H9 (cell line): ENCODE measurements around the gene RPS6KB2. TPM values are rescaled to one million over a fixed set of nuclear protein-coding genes. Genes with fewer than 3 reads are reported as not detected.

Experiments used
- DNase-seq: peaks from one replicate; pipeline ENCODE4 v3.0.0-alpha.2; 2017
- H2AFZ ChIP-seq: one replicate; pipeline ENCODE4 v1.6.1; 2013; ENCODE audit warnings: mild to moderate bottlenecking, low read length, control low read depth, moderate library complexity
- H2AK5ac ChIP-seq: 2 replicates; pipeline ENCODE4 v1.6.1; 2013; ENCODE audit warnings: low read length, control low read depth, mixed read lengths; ENCODE audit not compliant: insufficient read length
- H2BK120ac ChIP-seq: one replicate; pipeline ENCODE4 v1.6.1; 2013; ENCODE audit warnings: low read depth, mild to moderate bottlenecking, low read length, control low read depth, inconsistent platforms; ENCODE audit not compliant: poor library complexity, severe bottlenecking
- H2BK12ac ChIP-seq: 2 replicates; pipeline ENCODE4 v1.6.1; 2013; ENCODE audit warnings: low read length, control low read depth, mixed read lengths, low read depth; ENCODE audit not compliant: insufficient read length
- H2BK15ac ChIP-seq: 2 replicates; pipeline ENCODE4 v1.6.1; 2013; ENCODE audit warnings: low read depth, low read length, control low read depth
- H2BK20ac ChIP-seq: one replicate; pipeline ENCODE4 v1.6.1; 2013; ENCODE audit warnings: low read depth, mild to moderate bottlenecking, low read length, control low read depth, inconsistent platforms; ENCODE audit not compliant: poor library complexity, severe bottlenecking
- H2BK5ac ChIP-seq: 2 replicates; pipeline ENCODE4 v1.6.1; 2013; ENCODE audit warnings: low read length, control low read depth, mixed read lengths; ENCODE audit not compliant: insufficient read length
- H3K14ac ChIP-seq: 2 replicates; pipeline ENCODE4 v1.6.1; 2013; ENCODE audit warnings: low read length, control low read depth; ENCODE audit not compliant: insufficient read depth
- H3K18ac ChIP-seq: 2 replicates; pipeline ENCODE4 v1.6.1; 2013; ENCODE audit warnings: low read depth, mild to moderate bottlenecking, mixed read lengths, low read length, control low read depth; ENCODE audit not compliant: insufficient read length
- H3K23ac ChIP-seq: 2 replicates; pipeline ENCODE4 v1.6.1; 2013; ENCODE audit warnings: low read length, control low read depth, mixed read lengths, low read depth; ENCODE audit not compliant: insufficient read length
- H3K23me2 ChIP-seq: 2 replicates; pipeline ENCODE4 v1.6.1; 2013; ENCODE audit warnings: low read depth, mild to moderate bottlenecking, mixed read lengths, low read length, control low read depth; ENCODE audit not compliant: insufficient read length, poor library complexity, severe bottlenecking
- H3K27ac ChIP-seq: 2 replicates; pipeline ENCODE4 v1.5.1; 2013; ENCODE audit warnings: low read length, control low read depth, mixed read lengths, low read depth; ENCODE audit not compliant: insufficient read length
- H3K27me3 ChIP-seq: 2 replicates; pipeline ENCODE4 v1.6.1; 2013; ENCODE audit warnings: low read length, control low read depth, inconsistent platforms; ENCODE audit not compliant: insufficient read depth
- H3K4ac ChIP-seq: 2 replicates; pipeline ENCODE4 v1.6.1; 2013; ENCODE audit warnings: low read depth, mild to moderate bottlenecking, control low read depth, inconsistent platforms, low read length, moderate library complexity
- H3K4me1 ChIP-seq: 2 replicates; pipeline ENCODE4 v1.6.1; 2013; ENCODE audit warnings: low read length, control low read depth, inconsistent platforms; ENCODE audit not compliant: insufficient read depth
- H3K4me2 ChIP-seq: 2 replicates; pipeline ENCODE4 v1.6.1; 2013; ENCODE audit warnings: low read length, control low read depth, mixed read lengths; ENCODE audit not compliant: insufficient read length, insufficient read depth
- H3K56ac ChIP-seq: 2 replicates; pipeline ENCODE4 v1.6.1; 2013; ENCODE audit warnings: low read depth, mild to moderate bottlenecking, mixed read lengths, low read length, control low read depth; ENCODE audit not compliant: insufficient read length
- H3K79me1 ChIP-seq: 2 replicates; pipeline ENCODE4 v1.6.1; 2013; ENCODE audit warnings: low read depth, mild to moderate bottlenecking, moderate library complexity, low read length, control low read depth, inconsistent platforms; ENCODE audit not compliant: insufficient read depth, poor library complexity, severe bottlenecking
- H3K79me2 ChIP-seq: 2 replicates; pipeline ENCODE4 v1.6.1; 2013; ENCODE audit warnings: low read length, control low read depth, inconsistent platforms; ENCODE audit not compliant: insufficient read depth
- H3K9ac ChIP-seq: 2 replicates; pipeline ENCODE4 v1.6.1; 2013; ENCODE audit warnings: low read length, control low read depth, mixed read lengths; ENCODE audit not compliant: insufficient read length; ENCODE audit errors: extremely low read depth
- H3K9me3 ChIP-seq: one replicate; pipeline ENCODE4 v1.6.1; 2013; ENCODE audit warnings: low read depth, low read length, inconsistent platforms; ENCODE audit not compliant: control insufficient read depth
- H3T11ph ChIP-seq: one replicate; pipeline ENCODE4 v1.6.1; 2013; ENCODE audit warnings: mild to moderate bottlenecking, low read length, control low read depth, inconsistent platforms
- H4K20me1 ChIP-seq: one replicate; pipeline ENCODE4 v1.6.1; 2013; ENCODE audit not compliant: control insufficient read depth, insufficient read length, insufficient read depth
- H4K5ac ChIP-seq: 2 replicates; pipeline ENCODE4 v1.6.1; 2013; ENCODE audit warnings: low read depth, mild to moderate bottlenecking, mixed read lengths, low read length, control low read depth; ENCODE audit not compliant: insufficient read length
- H4K8ac ChIP-seq: replicated peaks from 2 replicates; pipeline ENCODE4 v1.6.1; 2013; ENCODE audit warnings: low read length, control low read depth, mixed read lengths, low read depth; ENCODE audit not compliant: insufficient read length
- H4K91ac ChIP-seq: 2 replicates; pipeline ENCODE4 v1.6.1; 2013; ENCODE audit warnings: low read depth, mild to moderate bottlenecking, moderate library complexity, mixed read lengths, low read length, control low read depth; ENCODE audit not compliant: insufficient read length
- H3K27ac Mint-ChIP-seq, 3 experiments: 2 replicates in 2 of 3; 3 replicates in 1 of 3; pipeline ENCODE4 v1.8.0; 2020 to 2021; ENCODE audit warnings: mixed read lengths in 3 of 3, mild to moderate bottlenecking in 1 of 3, moderate library complexity in 1 of 3
- H3K27me3 Mint-ChIP-seq: 2 replicates; pipeline ENCODE4 v1.8.0; 2021; ENCODE audit warnings: low read depth, mild to moderate bottlenecking, moderate library complexity, mixed read lengths
- H3K36me3 Mint-ChIP-seq, 3 experiments: 2 replicates in 2 of 3; 3 replicates in 1 of 3; pipeline ENCODE4 v1.8.0; 2020 to 2021; ENCODE audit warnings: low read depth in 3 of 3, mixed read lengths in 3 of 3; ENCODE audit not compliant: insufficient read depth in 1 of 3
- H3K4me1 Mint-ChIP-seq, 2 experiments: 2 replicates each; pipeline ENCODE4 v1.8.0; 2020; ENCODE audit warnings: mixed read lengths in 2 of 2
- H3K4me3 Mint-ChIP-seq, 2 experiments: 2 replicates in 1 of 2; 3 replicates in 1 of 2; pipeline ENCODE4 v1.8.0; 2020 to 2021; ENCODE audit warnings: mild to moderate bottlenecking in 2 of 2, mixed read lengths in 2 of 2, moderate library complexity in 1 of 2
- H3K9me3 Mint-ChIP-seq, 2 experiments: 2 replicates in 1 of 2; 3 replicates in 1 of 2; pipeline ENCODE4 v1.8.0; 2020; ENCODE audit warnings: mild to moderate bottlenecking in 2 of 2, mixed read lengths in 2 of 2, moderate library complexity in 1 of 2
- CTCF ChIP-seq: fragments of 200-600 bp; sonication (generic); conservative IDR thresholded peaks from 3 replicates; pipeline ENCODE4 v1.8.0; 2021; ENCODE audit warnings: antibody characterized with exemption, mild to moderate bottlenecking
- WGBS: extraction: QIAGEN DNeasy Blood & Tissue Kit; methylation state at CpG from one replicate; pipeline ENCODE4 v1.1.7; 2013; ENCODE audit warnings: missing lambda C conversion rate, low lambda C conversion rate, mixed read lengths; ENCODE audit not compliant: insufficient read length; ENCODE audit errors: extremely low coverage; 5-methylcytosine and 5-hydroxymethylcytosine counted together
- total RNA-seq: library from RNA; stranded (reverse); gene quantifications from 2 replicates; pipeline ENCODE4 v1.2.1, GENCODE V29; 2021

Gene RPS6KB2
- total RNA-seq, 1 experiment from 2014 or later: 51.7 TPM

DNA sequence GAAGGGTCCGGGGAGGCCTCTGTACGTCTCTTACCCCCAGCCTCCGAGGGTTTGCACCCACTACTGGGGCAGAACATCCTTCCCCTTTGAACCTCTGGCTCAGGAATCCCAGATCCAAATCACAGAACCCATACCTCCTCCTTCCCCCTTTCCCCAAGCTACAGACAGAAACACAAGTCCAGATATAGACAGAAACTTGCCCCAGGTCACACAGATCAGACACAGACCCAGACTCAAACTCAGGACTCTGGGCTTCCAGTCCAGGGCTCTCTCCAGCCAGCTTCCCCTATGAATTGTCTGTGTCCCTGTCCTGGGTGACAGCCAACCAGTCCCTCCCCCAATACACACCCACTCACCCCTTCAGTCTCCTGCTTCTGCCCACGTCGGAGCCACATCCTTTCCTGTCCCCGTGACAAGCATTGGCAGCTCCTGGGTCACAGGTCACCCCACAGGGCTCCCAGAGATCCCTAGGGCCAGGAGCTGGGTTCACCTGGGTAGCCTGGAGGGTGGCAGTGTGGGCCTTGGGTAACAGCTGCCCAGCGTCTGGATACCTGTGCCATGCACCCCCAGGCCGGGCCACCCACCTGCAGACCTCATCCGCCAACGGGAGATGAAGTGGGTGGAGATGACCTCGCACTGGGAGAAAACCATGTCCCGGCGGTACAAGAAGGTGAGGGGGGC, 23.6 kb upstream of the RPS6KB2 start:
- Mint-ChIP-seq H3K36me3 (peaks cover 0 to 8% (median 7%) of the 10 kb centered on the region in 3 experiments; a peak in 3 of 7 replicates), H3K4me1 (peaks cover 11 to 17% of the 10 kb centered on the region in 2 experiments), H3K27ac (no peak overlapping the region; a peak in 2 of 7 replicates), H3K9me3 (no peaks in the 10 kb centered on the region), H3K4me3 (no peak overlapping the region), H3K27me3 (peaks cover 16% of the 10 kb centered on the region)
- no peak overlapping the region for H2BK120ac ChIP-seq
- H2BK20ac ChIP-seq: no peak overlapping the region
- no peak overlapping the region for H2BK12ac ChIP-seq
- H3K27ac ChIP-seq: no peak overlapping the region
- no peak overlapping the region for H3K14ac ChIP-seq
- H4K20me1 ChIP-seq: no peaks in the 10 kb centered on the region
- no peak overlapping the region for H3T11ph ChIP-seq
- no peak overlapping the region for H2AFZ ChIP-seq
- no peaks in the 10 kb centered on the region for H3K9me3 ChIP-seq
- H3K9ac ChIP-seq: no peak overlapping the region
- no CpG with 5 or more reads among the region's 13 CpGs for WGBS
- H2BK15ac ChIP-seq: no peak overlapping the region
- no peak overlapping the region for H3K23ac ChIP-seq
- no peak overlapping the region for H4K91ac ChIP-seq
- no peak overlapping the region for H2AK5ac ChIP-seq
- H3K4ac ChIP-seq: no peak overlapping the region
- H3K27me3 ChIP-seq: no peaks in the 10 kb centered on the region
- H4K8ac ChIP-seq: no peak overlapping the region
- peaks cover 3% of the 10 kb centered on the region for H3K79me1 ChIP-seq
- no peak overlapping the region for H3K4me2 ChIP-seq
- 0 out of 2 replicates have a peak, but pooled peaks cover 2% of the 10 kb centered on the region for H3K4me1 ChIP-seq
- DNase-seq: no peak
- H3K79me2 ChIP-seq: peaks cover 4% of the 10 kb centered on the region; the same call in 1 of the 2 replicates
- H3K23me2 ChIP-seq: peaks cover 5% of the 10 kb centered on the region
- H3K18ac ChIP-seq: no peak overlapping the region
- no peak overlapping the region for H4K5ac ChIP-seq
- H3K56ac ChIP-seq: no peak overlapping the region
- no peak overlapping the region for H2BK5ac ChIP-seq
- TF ChIP-seq CTCF: no peak
